GM08714 (cell line): ENCODE measurements around the gene SNED1.

Source experiments
- H3K4me3 ChIP-seq: fragments of 200-500 bp; sonication (Bioruptor generic); 2 replicates; pipeline ENCODE4 v1.5.1; 2014; ENCODE audit warnings: mild to moderate bottlenecking, low read length, inconsistent platforms
- ZNF274 ChIP-seq: IDR thresholded peaks from 2 replicates; pipeline ENCODE4 v1.6.1; 2012; ENCODE audit warnings: mild to moderate bottlenecking, low read depth, low read length

SNED1 gene

GRCh38 chr2:241008711-241009121 lies 10.3 kb downstream of the SNED1 start:
- TF ChIP-seq ZNF274: no peak
- no peak overlapping the region for H3K4me3 ChIP-seq

- no peak for TF ChIP-seq ZNF274
- no peak overlapping the region for H3K4me3 ChIP-seq
These were observed 10.8 kb downstream of the SNED1 start for GRCh38 chr2:241009191-241009590.

- no peak for TF ChIP-seq ZNF274
- no peak overlapping the region for H3K4me3 ChIP-seq
These were observed 11.4 kb downstream of the SNED1 start for GRCh38 chr2:241009601-241010530.

- TF ChIP-seq ZNF274: no peak
- no peak overlapping the region for H3K4me3 ChIP-seq
These were observed 12.3 kb downstream of the SNED1 start for GRCh38 chr2:241010531-241011295.

GRCh38 chr2:241011296-241011600 lies 12.8 kb downstream of the SNED1 start:
- no peak for TF ChIP-seq ZNF274
- no peak overlapping the region for H3K4me3 ChIP-seq

GRCh38 chr2:241011751-241012510 lies 13.5 kb downstream of the SNED1 start:
- TF ChIP-seq ZNF274: no peak
- no peak overlapping the region for H3K4me3 ChIP-seq

- TF ChIP-seq ZNF274: no peak
- H3K4me3 ChIP-seq: no peak overlapping the region
These were observed 15.8 kb downstream of the SNED1 start for GRCh38 chr2:241014224-241014623.

GRCh38 chr2:241014764-241015163 lies 16.3 kb downstream of the SNED1 start:
- no peak overlapping the region for H3K4me3 ChIP-seq
- no peak for TF ChIP-seq ZNF274

- no peak for TF ChIP-seq ZNF274
- no peak overlapping the region for H3K4me3 ChIP-seq
These were observed 17.0 kb downstream of the SNED1 start for GRCh38 chr2:241015439-241015838.

- H3K4me3 ChIP-seq: no peak overlapping the region
- no peak for TF ChIP-seq ZNF274
These were observed 19.0 kb downstream of the SNED1 start for GRCh38 chr2:241017228-241017940.

- H3K4me3 ChIP-seq: no peak overlapping the region
- no peak for TF ChIP-seq ZNF274
These were observed 19.9 kb downstream of the SNED1 start for GRCh38 chr2:241018051-241018891.

GRCh38 chr2:241019441-241020139 lies 21.2 kb downstream of the SNED1 start:
- TF ChIP-seq ZNF274: no peak

More at GRCh38 chr2:241019441-241020139, 21.2 kb downstream of the SNED1 start:
- H3K4me3 ChIP-seq: no peak overlapping the region
